B cell (primary cell): ENCODE measurements around the gene TMPRSS11A.

Source experiments
- CTCF ChIP-seq: fragments of 200-600 bp; IDR thresholded peaks from one replicate; pipeline ENCODE4 v1.8.0; 2022; ENCODE audit warnings: antibody characterized with exemption, mild to moderate bottlenecking
- EZH2 ChIP-seq: IDR thresholded peaks from 2 replicates; pipeline ENCODE4 v1.6.1; 2012; ENCODE audit warnings: borderline replicate concordance, low read depth, mild to moderate bottlenecking, moderate library complexity, low read length; ENCODE audit not compliant: insufficient read depth, poor library complexity, severe bottlenecking

GRCh38 chr4:67954890-67955289 is 8.4 kb downstream of the TMPRSS11A start:
- TF ChIP-seq CTCF: no peak
- no peak for TF ChIP-seq EZH2
